ENCODE results near the gene SUSD4. TPM values are rescaled to one million over a fixed set of nuclear protein-coding genes. Genes with fewer than 3 reads are reported as not detected.

Gene SUSD4
- total and polyA plus RNA-seq, 2 of the 4 experiments (the other 2 are of a cell fraction), result 1.8 to 2.7 TPM

DNA sequence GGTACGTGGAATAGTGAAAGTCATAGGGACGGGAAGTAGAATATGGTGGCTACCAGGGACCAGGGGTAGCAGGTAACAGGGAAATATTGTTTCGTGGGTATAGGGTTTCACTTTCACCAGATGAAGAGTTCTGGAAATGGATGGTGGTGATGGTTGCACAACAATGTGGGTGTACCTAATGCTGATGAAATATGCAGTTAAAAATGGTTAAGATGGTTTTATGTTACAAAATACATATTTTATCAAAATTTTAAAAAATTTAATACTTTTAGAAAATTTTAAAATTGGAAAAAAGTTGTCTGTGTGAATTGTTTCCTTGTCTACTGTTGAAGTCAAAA, 165.4 kb downstream of the SUSD4 start:
- H3K9ac ChIP-seq (ENCODE audit: low read depth, low read length), result no peak overlapping the region
- POLR2A ChIA-PET (ENCODE audit: unreplicated experiment), result no interaction called here
- H3K27me3 ChIP-seq (ENCODE audit: control insufficient read depth, insufficient read depth, low read length), result peaks cover 10% of the 10 kb centered on the region
- H3K79me1 ChIP-seq (ENCODE audit: low read depth in 1 of 2, low read length in 2 of 2), result no peaks in the 10 kb centered on the region
- H3K4me1 ChIP-seq (ENCODE audit: control insufficient read depth, insufficient read depth, low read length), result no peaks in the 10 kb centered on the region
- no peaks in the 10 kb centered on the region for H4K20me1 ChIP-seq (ENCODE audit: insufficient read depth, low read length)
- no peak overlapping the region for H3K4ac ChIP-seq (ENCODE audit: low read depth, low read length)
- no peak overlapping the region for H3K23ac ChIP-seq (ENCODE audit: low read depth, low read length)
- H4K91ac ChIP-seq (ENCODE audit: insufficient read depth, low read depth, low read length), result no peak overlapping the region
- no peaks in the 10 kb centered on the region for H3K9me1 ChIP-seq (ENCODE audit: insufficient read depth, low read length)
- no peak overlapping the region for H4K5ac ChIP-seq (ENCODE audit: low read depth, low read length)
- no peak overlapping the region for H3K4me3 ChIP-seq (ENCODE audit: insufficient read depth, low read depth, low read length)
- no peak for DNase-seq
- no peak overlapping the region for H3K27ac ChIP-seq (ENCODE audit: insufficient read depth, low read length)
- no peak overlapping the region for H4K8ac ChIP-seq (ENCODE audit: low read depth in 2 of 2, low read length in 2 of 2)
- ATAC-seq (ENCODE audit: low read depth), result no peak
- H3K4me2 ChIP-seq (ENCODE audit: low read depth, low read length), result no peak overlapping the region
- H3K18ac ChIP-seq (ENCODE audit: low read depth, low read length), result no peak overlapping the region
- H2BK20ac ChIP-seq (ENCODE audit: low read depth, low read length), result no peak overlapping the region
- dilution Hi-C loops (cut with HindIII; ENCODE audit: low sequenced_read_pairs, unreplicated experiment), result no loop called here
- H2AFZ ChIP-seq (replicated peaks; ENCODE audit: low read length, poor library complexity), result no peak overlapping the region
- no peak overlapping the region for H2BK120ac ChIP-seq (ENCODE audit: low read depth, low read length)
- H3K9me3 ChIP-seq (ENCODE audit: control insufficient read depth, insufficient read depth, low read length), result no peaks in the 10 kb centered on the region
- intact Hi-C loops (cut with micrococcal nuclease), result no loop called here
- TF ChIP-seq CEBPB (IDR thresholded peaks at IDR 0.05; ENCODE audit: low read depth, low read length), result peak; percentile 39
- no peak for TF ChIP-seq CHD1 (IDR thresholded peaks at IDR 0.05; ENCODE audit: low read depth, low read length)
- TF ChIP-seq FOS (IDR thresholded peaks at IDR 0.05; ENCODE audit: low read depth, low read length), result no peak
- TF ChIP-seq MAFK (IDR thresholded peaks at IDR 0.05; ENCODE audit: low read depth, low read length), result no peak
- in situ Hi-C loops (cut with MboI; ENCODE audit: low sequenced_read_pairs), result no loop called here
- no peak overlapping the region for H3K56ac ChIP-seq (ENCODE audit: extremely low read depth, insufficient read depth, low read length)
- CTCF ChIA-PET, result no interaction called here
- no peak overlapping the region for H2BK5ac ChIP-seq (ENCODE audit: low read depth, low read length, poor library complexity, severe bottlenecking)
- WGBS, 2 experiments (ENCODE audit: extremely low coverage in 2 of 2, insufficient read length in 1 of 2), result no CpG with 5 or more reads among the region's 3 CpGs
- BruUV-seq (replicated peaks), result no TSS peak
- H2BK15ac ChIP-seq (ENCODE audit: low read depth, low read length), result no peak overlapping the region
- H3K36me3 ChIP-seq (ENCODE audit: control insufficient read depth, insufficient read depth, low read length), result no peaks in the 10 kb centered on the region
- H2AK5ac ChIP-seq (ENCODE audit: low read depth, low read length), result no peak overlapping the region
- H2AK9ac ChIP-seq (replicated peaks; ENCODE audit: low read depth, low read length, poor library complexity), result no peak overlapping the region
- no peak overlapping the region for H3K14ac ChIP-seq (replicated peaks; ENCODE audit: low read depth, low read length)
